Activated CD4-positive, alpha-beta memory T cell treated with anti-CD3 and anti-CD28 coated beads for 36 hours (primary cell): ENCODE measurements around the gene CFAP53. TPM values are rescaled to one million over a fixed set of nuclear protein-coding genes. Genes with fewer than 3 reads are reported as not detected.

ENCODE experiments used
- CTCF ChIA-PET: fragments of 350-600 bp; sonication (Branson Sonifier 250); formaldehyde crosslinking; loops from one replicate; lab custom pipeline; 2021; ENCODE audit warnings: antibody characterized with exemption, inconsistent platforms; lab: Charles Lee
- POLR2A ChIA-PET: fragments of 350-600 bp; sonication (Branson Sonifier 250); formaldehyde crosslinking; loops from one replicate; lab custom pipeline; 2021; ENCODE audit warnings: antibody characterized with exemption; lab: Charles Lee
- DNase-seq: peaks from one replicate; pipeline ENCODE4 v3.0.0-alpha.2; 2020
- H3K27ac Mint-ChIP-seq: one replicate; pipeline ENCODE4 v1.8.0; 2021; ENCODE audit warnings: mixed read lengths
- H3K27me3 Mint-ChIP-seq: one replicate; pipeline ENCODE4 v1.8.0; 2021; ENCODE audit warnings: mixed read lengths
- H3K36me3 Mint-ChIP-seq: one replicate; pipeline ENCODE4 v1.8.0; 2021; ENCODE audit warnings: mixed read lengths
- H3K4me1 Mint-ChIP-seq: one replicate; pipeline ENCODE4 v1.8.0; 2021; ENCODE audit warnings: low read depth, mixed read lengths
- H3K4me3 Mint-ChIP-seq: one replicate; pipeline ENCODE4 v1.8.0; 2021; ENCODE audit warnings: mild to moderate bottlenecking, mixed read lengths
- H3K9me3 Mint-ChIP-seq: one replicate; pipeline ENCODE4 v1.8.0; 2021; ENCODE audit warnings: mixed read lengths
- intact Hi-C: fragments of 100-400 bp; cut with micrococcal nuclease; formaldehyde crosslinking; loops from one replicate; pipeline ENCODE4 v1.15.1; 2023
- total RNA-seq, 2 experiments: library from RNA; stranded (reverse); gene quantifications; one replicate each; pipeline ENCODE4 v1.2.3, GENCODE V29; 2021

Gene CFAP53
- total RNA-seq, 2 experiments from 2014 or later, result 0.26 to 0.48 TPM

DNA sequence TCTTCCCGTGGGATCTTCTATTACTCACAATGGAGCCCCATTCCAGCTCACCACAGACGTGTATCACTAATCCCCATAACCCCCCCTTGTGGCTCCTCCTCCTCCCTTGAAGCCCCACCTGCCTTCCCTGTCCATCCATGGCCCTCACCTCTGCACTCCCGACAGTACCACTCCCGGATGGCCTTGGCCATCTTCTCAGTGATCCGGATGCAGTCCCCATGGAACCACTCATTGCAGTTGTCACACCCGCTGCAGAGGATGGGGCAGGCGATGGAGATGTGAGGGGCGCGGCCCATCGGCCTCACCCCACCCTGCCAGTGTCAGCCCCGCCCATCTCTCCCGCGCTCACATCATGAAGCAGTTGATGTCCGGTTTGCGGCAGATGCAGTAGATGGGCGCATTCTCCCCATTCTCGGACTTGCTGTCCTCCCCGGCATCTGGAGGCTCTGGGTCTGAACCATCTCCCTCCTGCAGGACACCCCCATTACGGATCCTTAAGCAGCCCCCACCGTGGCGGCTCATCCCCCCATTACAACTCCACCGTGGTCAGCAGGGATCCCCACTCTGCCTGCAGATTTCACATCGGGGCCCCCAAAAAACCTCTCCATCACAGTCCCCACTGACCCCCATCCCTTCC lies 20.2 kb upstream of the CFAP53 start:
- H3K4me1 Mint-ChIP-seq, result peaks cover 31% of the 10 kb centered on the region
- intact Hi-C loops, result loop anchor here (1.0 to 10.0 kb wide), 7 partner anchors 20 to 1352 kb away; partner anchors contain the start of genes ACAA2, CFAP53 and RPL17

DNA sequence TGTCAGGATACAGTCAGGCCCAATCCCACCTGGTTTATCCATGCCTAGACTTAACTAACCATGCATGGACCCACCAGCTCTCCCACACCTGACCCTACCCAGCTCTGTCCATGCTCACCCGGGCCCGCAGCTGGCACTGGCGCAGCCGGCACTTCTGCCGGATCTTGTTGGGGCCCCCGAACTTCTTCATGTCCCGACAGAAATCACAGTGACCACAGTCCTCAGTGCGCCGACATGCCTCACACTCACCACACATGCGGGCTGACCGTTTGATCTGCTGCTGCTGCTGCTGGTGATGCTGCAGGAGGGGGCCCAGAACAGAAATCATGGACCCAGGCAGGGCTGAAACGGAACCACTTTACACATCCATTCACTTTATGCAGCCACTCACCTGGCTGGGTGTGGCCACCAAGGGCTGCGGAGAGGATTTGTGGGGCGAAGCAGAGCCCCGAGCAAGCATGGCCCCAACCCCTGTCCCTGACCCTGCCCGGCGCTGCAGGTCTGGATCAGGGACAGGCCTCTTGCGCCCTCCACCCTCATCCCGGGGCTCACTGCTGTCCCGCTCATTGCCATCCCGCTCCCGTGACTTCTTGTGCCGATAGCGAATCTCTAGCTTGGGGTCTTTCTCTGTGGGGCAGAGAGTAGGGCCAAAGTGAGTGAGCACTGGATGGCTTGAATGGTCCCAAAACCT lies 19.5 kb upstream of the CFAP53 start:
- intact Hi-C loops, result loop anchor here (5.0 to 10.0 kb wide), 3 partner anchors 72 to 1351 kb away; partner anchors contain the start of gene ACAA2
- ChIA-PET POLR2A (no interaction called here), CTCF (no interaction called here)
- Mint-ChIP-seq H3K4me1 (peaks cover 31% of the 10 kb centered on the region), H3K36me3 (peaks cover 51% of the 10 kb centered on the region), H3K9me3 (no peaks in the 10 kb centered on the region), H3K4me3 (peak overlapping the region; percentile 88), H3K27me3 (no peaks in the 10 kb centered on the region), H3K27ac (peak overlapping the region; percentile 100)
- no peak for DNase-seq

More for the DNA sequence above, 20.2 kb upstream of the CFAP53 start:
- ChIA-PET POLR2A (no interaction called here), CTCF (no interaction called here)
- Mint-ChIP-seq H3K27me3 (no peaks in the 10 kb centered on the region), H3K36me3 (peaks cover 49% of the 10 kb centered on the region), H3K4me3 (peak overlapping the region; percentile 88), H3K27ac (peak overlapping the region; percentile 100), H3K9me3 (no peaks in the 10 kb centered on the region)
- peak; percentile 64 for DNase-seq

DNA sequence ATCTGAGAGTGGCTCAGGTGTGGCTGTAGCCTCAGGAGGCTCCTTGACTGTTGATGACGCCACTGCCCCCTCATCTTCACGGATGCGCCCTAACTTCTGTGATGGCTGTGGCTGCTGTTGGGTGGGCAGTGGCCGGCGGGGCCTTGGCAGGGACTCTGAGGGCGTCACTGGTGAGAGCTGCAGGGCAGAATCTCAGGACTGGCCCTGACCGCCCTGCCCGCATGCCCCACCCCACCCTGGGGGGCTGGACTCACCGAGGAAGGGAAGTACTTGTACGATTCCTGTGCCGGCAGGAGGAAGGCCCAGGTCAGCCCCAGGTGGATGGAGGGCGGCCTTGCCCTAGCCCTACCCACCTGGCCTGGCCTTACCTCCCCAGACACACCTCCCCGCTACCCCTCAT lies 18.8 kb upstream of the CFAP53 start:
- H3K27me3 Mint-ChIP-seq, result no peaks in the 10 kb centered on the region
- no peaks in the 10 kb centered on the region for H3K9me3 Mint-ChIP-seq
- H3K4me3 Mint-ChIP-seq, result no peak overlapping the region
- H3K27ac Mint-ChIP-seq, result no peak overlapping the region
- CTCF ChIA-PET, result no interaction called here
- POLR2A ChIA-PET, result no interaction called here
- DNase-seq, result no peak
- peaks cover 54% of the 10 kb centered on the region for H3K36me3 Mint-ChIP-seq
- H3K4me1 Mint-ChIP-seq, result peaks cover 37% of the 10 kb centered on the region
- intact Hi-C loops, result loop anchor here (5.0 to 10.0 kb wide), 3 partner anchors 72 to 1350 kb away; partner anchors contain the start of gene ACAA2

DNA sequence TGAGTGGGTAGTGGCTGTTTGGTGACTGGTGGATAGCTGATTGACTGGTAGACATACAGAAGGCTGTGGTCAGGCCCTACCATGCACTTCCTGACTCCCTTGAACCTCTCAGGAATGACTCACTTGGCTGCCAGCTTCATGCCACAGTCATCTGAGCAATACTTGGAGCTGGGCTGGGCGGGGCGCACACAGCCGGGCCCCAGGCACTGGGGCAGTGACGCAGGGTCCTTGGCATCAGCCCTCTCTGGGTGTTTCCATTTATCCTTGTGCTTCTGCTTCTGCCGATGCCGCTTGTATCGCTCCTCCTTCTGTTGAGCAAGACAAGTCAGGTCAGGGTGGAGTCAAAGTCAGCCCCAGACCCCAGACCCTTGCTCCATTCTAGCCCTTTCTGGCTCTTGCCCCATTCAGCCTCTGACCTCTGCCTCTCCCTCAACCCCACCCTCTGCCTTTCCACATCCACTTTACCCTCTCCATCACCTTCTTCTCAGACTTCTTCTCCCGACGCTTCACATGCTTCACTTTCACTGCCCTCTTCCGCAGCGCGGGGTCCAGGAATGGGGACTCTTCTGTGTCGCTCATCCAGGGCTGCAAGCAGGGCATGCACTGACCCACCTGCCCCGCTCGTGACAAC lies 18.1 kb upstream of the CFAP53 start:
- intact Hi-C loops, result loop anchor here (10.0 kb wide), 1 partner anchor 1350 kb away; no protein-coding TSS in a partner anchor
- no peaks in the 10 kb centered on the region for H3K9me3 Mint-ChIP-seq
- no peaks in the 10 kb centered on the region for H3K27me3 Mint-ChIP-seq
- H3K36me3 Mint-ChIP-seq, result peaks cover 54% of the 10 kb centered on the region
- H3K4me3 Mint-ChIP-seq, result no peak overlapping the region
- POLR2A ChIA-PET, result no interaction called here
- H3K27ac Mint-ChIP-seq, result peak overlapping the region; percentile 57
- peaks cover 41% of the 10 kb centered on the region for H3K4me1 Mint-ChIP-seq
- CTCF ChIA-PET, result no interaction called here
- DNase-seq, result no peak

DNA sequence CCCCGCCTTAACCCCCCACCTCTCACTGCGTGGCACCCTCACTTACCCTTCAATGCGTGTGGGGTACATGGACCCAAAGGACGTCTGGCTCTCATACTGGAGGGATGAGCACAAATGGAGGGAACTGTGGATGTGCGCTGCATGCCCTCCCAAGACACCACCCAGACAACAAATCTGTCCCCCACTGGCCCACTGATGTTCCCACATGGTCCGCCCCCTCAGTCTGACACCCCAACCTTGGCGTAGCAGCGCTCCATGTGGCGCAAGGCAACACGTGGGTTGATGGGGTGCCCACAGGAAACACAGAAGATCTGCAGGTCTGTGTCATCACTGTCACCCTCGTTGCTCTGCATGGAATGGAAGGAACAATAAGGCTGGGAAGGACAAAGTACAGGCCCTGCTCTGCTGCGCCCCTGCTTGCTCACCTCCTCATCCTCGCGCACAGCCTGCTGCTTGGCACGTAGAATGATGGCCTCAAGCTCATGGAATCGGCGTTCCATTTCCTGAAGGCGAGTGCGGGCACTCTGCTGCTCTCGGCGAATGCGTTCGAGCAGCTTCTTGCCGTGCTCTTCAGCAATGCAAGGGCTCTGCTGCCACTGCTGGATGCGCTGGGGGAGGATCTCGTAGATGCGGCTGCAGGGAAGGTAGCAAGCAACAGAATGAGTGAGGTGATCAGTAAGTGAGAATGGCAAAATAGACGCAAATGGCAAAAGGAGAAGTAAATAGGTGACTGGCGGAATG lies 17.3 kb upstream of the CFAP53 start:
- ChIA-PET POLR2A (no interaction called here), CTCF (interaction anchor here (1.2 kb wide), 1 partner anchor 15 kb away, joined by 3 read pairs; no protein-coding TSS in a partner anchor)
- no peaks in the 10 kb centered on the region for H3K27me3 Mint-ChIP-seq
- H3K4me1 Mint-ChIP-seq, result peaks cover 42% of the 10 kb centered on the region
- intact Hi-C loops, result loop anchor here (10.0 kb wide), 1 partner anchor 1349 kb away; no protein-coding TSS in a partner anchor
- H3K9me3 Mint-ChIP-seq, result no peaks in the 10 kb centered on the region
- H3K27ac Mint-ChIP-seq, result peak overlapping the region; percentile 60
- H3K4me3 Mint-ChIP-seq, result no peak overlapping the region
- peaks cover 61% of the 10 kb centered on the region for H3K36me3 Mint-ChIP-seq
- DNase-seq, result no peak

DNA sequence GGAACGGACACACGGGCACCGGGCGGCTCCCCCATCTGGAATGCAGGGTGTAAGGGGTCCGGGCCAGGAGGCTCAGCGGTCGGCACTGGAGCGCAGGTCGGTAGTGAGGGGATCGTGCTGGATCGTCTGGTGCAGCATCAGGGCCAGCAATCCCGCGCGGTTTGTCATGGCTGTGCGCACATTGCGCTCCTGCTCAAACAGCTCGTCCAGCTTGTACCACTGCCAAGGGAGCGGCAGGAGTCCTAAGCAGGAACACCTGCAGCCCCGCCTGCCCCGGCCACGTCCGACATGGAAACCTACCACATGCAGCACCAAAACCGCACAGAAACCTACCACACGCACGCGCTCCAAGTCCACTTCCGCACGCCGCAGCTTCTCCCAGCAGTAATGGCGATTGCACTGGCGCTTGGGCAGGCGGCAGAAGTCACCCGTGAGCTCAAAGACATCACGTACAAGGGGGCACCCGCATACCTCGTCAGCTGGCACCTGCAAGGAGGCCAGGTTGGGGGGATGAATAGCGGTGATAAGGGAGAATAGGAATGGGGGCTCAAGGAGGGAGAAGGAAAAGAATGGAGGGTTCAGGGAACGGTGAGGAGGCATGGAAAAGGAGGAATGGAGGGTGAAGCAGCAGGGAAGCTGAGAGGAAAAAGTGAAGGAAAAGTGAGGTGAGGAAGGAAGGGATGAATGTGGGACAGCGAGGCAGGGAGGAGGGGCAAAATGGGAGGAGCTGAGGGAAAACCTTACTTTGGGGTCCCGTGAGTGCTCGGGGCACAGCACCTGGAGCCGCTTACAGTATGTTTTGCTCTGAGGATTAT lies 16.4 kb upstream of the CFAP53 start:
- Mint-ChIP-seq H3K9me3 (no peaks in the 10 kb centered on the region), H3K4me1 (peaks cover 42% of the 10 kb centered on the region), H3K27me3 (no peaks in the 10 kb centered on the region), H3K36me3 (peaks cover 63% of the 10 kb centered on the region), H3K27ac (no peak overlapping the region), H3K4me3 (peak overlapping the region; percentile 95)
- CTCF ChIA-PET, result interaction anchor here (1.2 kb wide), 1 partner anchor 14 kb away, joined by 3 read pairs; no protein-coding TSS in a partner anchor
- POLR2A ChIA-PET, result interaction anchor here (1.5 kb wide), 1 partner anchor 14 kb away, joined by 8 read pairs; no protein-coding TSS in a partner anchor
- intact Hi-C loops, result loop anchor here (10.0 kb wide), 1 partner anchor 1348 kb away; no protein-coding TSS in a partner anchor
- DNase-seq, result no peak

DNA sequence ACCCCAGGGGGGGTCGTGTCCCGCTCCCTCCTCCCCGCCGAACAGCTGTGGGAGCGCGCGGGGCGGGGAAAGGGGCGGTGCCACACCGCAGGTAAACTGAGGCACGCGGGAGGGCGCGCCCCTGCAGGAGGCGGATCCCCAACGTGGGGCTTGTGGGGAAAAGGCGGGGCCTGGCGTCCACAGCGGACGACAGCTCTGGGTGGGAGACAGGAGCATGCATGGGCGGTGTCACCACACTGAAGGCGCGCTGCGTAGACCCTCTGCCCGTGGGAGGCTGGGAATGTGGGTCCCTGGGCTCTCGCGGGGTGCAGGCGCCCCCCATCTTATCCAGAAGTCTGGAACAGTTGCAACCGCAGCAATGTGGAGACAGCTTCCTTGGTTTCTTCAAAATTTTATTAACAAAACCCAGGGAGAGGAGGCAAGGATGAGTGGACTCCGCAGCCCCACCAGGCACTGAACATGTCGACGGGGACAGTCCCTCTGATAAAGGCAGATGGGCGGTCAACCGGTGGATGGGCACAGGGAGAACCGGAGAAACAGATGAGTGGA lies 15.8 kb upstream of the CFAP53 start:
- peaks cover 41% of the 10 kb centered on the region for H3K4me1 Mint-ChIP-seq

DNA sequence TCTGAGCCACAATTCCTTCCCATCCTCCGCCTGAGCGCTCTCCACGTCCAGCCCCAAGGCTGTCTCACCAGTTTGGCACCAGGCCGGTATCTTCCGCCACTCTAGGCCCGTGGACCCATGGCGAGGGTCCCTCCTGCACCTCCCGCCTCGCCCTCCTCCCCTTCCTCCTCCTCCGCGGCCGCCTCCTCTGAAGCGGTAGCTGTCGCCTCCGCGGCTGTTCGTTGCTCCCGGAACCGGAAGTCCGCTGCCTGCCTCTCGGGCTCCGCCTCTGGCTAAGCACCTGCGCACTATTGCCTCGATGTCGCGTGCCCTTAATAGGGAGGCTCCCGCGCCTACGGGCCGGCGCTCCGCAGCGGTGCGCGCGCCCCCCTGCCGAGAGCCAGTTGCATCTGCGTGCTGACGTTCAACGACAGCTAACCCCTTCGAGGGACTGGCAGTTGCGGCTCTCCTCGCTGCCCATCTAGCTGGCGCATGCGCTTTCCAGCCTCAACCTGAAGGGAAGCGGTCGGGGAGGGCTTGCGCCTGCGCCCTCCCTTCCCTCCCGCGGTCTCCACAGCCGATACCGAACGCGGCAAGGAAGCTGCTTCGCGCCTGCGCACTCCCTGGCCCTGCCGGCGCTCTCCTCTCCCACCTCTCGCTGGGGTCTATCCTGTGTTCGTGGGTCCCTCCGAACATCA lies 15.1 kb upstream of the CFAP53 start, which contains the start of gene MBD1:
Gene MBD1 (minus strand): TSS at position 229 of the 677 bp plus-strand sequence. CDS start 1,531 bp downstream, outside the sequence.
- peak within 1 kb of the TSS; percentile 95 for H3K4me3 Mint-ChIP-seq

More for the DNA sequence above, 15.8 kb upstream of the CFAP53 start:
- intact Hi-C loops, result loop anchor here (1.0 to 10.0 kb wide), 3 partner anchors 16 to 1347 kb away; partner anchors contain the start of gene CFAP53
- Mint-ChIP-seq H3K36me3 (peaks cover 61% of the 10 kb centered on the region), H3K27me3 (no peaks in the 10 kb centered on the region), H3K9me3 (no peaks in the 10 kb centered on the region), H3K27ac (peak overlapping the region; percentile 90), H3K4me3 (peak overlapping the region; percentile 95)
- ChIA-PET CTCF (interaction anchor here (1.2 to 2.1 kb wide), 3 partner anchors 13 to 75 kb away, joined by 3 to 21 read pairs (median 9); no protein-coding TSS in a partner anchor), POLR2A (interaction anchor here (1.1 to 1.5 kb wide), 3 partner anchors 13 to 27 kb away, joined by 3 to 9 read pairs (median 8); partner anchors contain the start of gene CFAP53)
- peak; percentile 16 for DNase-seq

DNA sequence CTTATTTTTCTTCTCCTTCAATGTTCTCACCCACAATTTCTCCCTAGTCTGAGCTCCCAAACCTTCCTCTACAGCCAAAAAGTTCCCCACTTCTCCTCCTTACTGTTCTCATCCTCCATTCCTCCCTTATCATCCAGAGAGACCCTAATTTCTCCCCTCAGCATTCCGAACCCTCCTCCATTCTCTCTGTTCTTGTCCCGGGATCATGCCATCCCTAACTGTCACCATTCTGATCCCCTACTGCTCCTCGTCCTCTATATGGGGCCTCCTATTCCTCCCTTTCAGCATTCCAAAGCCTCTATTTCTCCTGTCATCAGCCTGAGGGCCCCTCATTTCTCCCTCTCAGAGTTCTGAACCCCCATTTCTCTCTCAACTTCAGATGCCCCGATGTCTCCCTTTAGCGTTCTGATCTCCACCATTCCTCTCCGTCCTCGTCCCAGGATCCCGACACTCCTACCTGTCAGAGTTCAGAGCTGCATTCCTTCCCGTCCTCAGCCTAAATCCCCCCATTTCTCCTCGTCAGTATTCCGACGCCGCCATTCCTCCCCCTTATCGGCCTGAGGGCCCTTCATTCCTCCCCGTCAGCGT lies 14.5 kb upstream of the CFAP53 start:
- CTCF ChIA-PET, result interaction anchor here (1.4 to 2.1 kb wide), 3 partner anchors 12 to 77 kb away, joined by 4 to 21 read pairs (median 9); partner anchors contain the start of gene CFAP53
- no peaks in the 10 kb centered on the region for H3K27me3 Mint-ChIP-seq
- H3K36me3 Mint-ChIP-seq, result peaks cover 62% of the 10 kb centered on the region
- no peaks in the 10 kb centered on the region for H3K9me3 Mint-ChIP-seq
- DNase-seq, result no peak
- POLR2A ChIA-PET, result interaction anchor here (1.4 to 1.5 kb wide), 2 partner anchors 12 to 28 kb away, joined by 3 to 8 read pairs; no protein-coding TSS in a partner anchor
- H3K27ac Mint-ChIP-seq, result peak overlapping the region; percentile 90
- H3K4me3 Mint-ChIP-seq, result peak overlapping the region; percentile 95
- intact Hi-C loops, result loop anchor here (1.0 to 10.0 kb wide), 3 partner anchors 14 to 1346 kb away; partner anchors contain the start of gene CFAP53
- H3K4me1 Mint-ChIP-seq, result peaks cover 30% of the 10 kb centered on the region

More for the DNA sequence above, 15.1 kb upstream of the CFAP53 start, which contains the start of gene MBD1:
- ChIA-PET POLR2A (interaction anchor here (1.1 to 1.5 kb wide), 3 partner anchors 13 to 27 kb away, joined by 3 to 9 read pairs (median 8); partner anchors contain the start of gene CFAP53), CTCF (interaction anchor here (1.4 to 2.1 kb wide), 3 partner anchors 13 to 76 kb away, joined by 4 to 21 read pairs (median 9); partner anchors contain the start of gene CFAP53)
- Mint-ChIP-seq H3K36me3 (peaks cover 61% of the 10 kb centered on the region), H3K27ac (peak within 1 kb of the TSS; percentile 90), H3K27me3 (no peaks in the 10 kb centered on the region), H3K9me3 (no peaks in the 10 kb centered on the region), H3K4me1 (peaks cover 35% of the 10 kb centered on the region)
- peak; percentile 97 for DNase-seq
- intact Hi-C loops, result loop anchor here (1.0 to 10.0 kb wide), 3 partner anchors 15 to 1347 kb away; partner anchors contain the start of gene CFAP53
